CD4-positive, alpha-beta T cell treated with Interleukin-4 for 4 hours (primary cell): ENCODE measurements around the gene VPS37C.

Experiments used
- DNase-seq: peaks from one replicate; pipeline ENCODE4 v3.0.0-alpha.2; 2020

The VPS37C gene

GRCh38 chr11:61092280-61092766, 68.9 kb downstream of the VPS37C start:
- no peak for DNase-seq

DNA sequence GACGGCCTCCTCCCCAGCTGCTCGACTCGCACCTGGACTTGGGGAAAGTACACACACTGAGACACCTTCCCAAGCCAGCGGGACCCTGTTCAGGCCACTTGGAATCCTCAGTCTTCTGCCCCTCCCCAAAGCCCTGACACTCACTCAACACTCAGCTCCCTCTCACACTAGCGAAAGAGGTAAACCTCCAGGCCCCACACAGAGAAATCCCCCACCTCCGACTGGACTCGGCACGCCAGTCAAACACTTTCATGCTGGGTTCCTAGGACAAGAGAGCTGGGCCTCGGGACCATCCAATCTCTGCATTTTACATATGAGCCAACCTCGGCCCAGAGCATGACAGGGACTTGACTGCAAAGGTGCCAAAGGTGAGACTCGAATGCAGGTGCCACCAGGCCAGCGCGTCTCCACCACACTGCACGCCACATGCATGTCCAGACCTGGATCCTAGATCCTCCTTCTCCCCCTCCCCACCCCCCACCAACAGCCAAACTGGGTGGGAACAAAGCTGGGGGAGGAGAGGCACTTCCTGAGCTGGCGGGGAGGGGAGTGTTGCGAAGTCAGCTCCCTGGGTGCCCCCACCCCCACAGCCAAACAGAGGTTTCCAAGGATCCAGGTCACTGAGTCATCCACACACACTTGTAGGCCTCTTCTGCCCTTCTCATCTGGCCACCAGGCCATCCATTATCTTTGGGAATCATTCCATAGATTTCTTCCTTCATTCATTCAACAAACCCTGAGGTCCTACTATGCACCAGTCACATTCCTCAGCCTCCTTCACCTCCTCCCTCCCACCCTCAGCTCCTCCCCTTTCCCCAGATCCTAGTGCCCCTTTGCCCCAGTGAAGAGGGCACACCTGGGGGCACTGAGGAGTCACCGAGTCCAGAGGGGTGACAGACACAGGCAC, 69.6 kb downstream of the VPS37C start:
- DNase-seq: no peak

DNA sequence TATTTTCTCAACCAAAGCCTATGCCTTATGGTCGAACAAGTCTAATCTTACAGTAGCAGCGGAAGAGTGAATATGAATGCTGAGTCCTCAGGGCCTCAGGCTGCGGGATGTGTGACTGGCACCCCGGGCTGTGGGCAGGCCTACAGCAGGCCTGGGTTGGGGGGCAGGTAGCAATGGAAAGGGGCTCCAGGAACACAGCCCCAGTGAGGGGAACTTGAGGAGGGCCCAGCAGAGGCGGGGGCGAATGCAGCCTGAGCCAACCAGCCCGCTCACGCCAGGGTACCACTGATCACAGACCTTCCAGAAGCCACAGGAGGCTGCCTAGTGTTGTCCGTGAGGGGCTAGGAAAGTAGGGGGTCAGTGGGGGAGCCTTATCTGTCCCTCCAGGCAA, 70.2 kb downstream of the VPS37C start:
- DNase-seq: no peak

GRCh38 chr11:61090521-61090920, 70.7 kb downstream of the VPS37C start:
- DNase-seq: no peak

DNA sequence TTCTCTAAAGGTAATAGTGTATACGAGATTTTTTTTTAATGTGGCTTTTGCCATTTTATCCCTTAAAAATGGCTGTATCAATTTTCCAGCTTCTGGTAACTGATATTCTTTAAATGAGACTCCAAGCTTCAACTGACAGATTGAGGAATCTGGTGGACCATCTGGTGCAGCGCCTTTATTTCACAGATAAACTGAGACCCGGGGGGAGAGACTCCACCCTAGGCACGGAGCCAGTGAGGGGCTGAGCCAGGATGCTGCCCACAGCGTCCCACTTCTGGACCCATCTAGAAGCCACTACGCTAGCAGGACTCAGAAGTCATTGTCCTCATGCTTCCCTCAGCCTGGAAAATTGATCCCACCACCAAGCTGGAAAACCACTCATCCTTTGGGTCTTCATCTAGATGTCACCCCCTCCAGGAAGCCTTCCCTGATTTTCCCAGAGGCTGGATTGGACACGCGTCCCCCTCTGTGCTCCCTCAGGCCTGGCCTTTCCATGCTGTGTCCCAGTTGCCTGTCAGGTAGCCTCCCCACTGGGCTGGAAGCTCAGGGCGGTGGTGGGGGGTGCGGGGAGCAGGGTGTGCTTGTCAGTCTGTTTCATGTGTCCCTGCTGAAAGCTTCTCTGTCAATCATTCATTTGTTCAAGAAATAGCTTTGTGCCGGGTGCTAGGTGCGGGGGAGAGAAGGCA, 71.3 kb downstream of the VPS37C start:
- no peak for DNase-seq

GRCh38 chr11:61087426-61088119, 73.7 kb downstream of the VPS37C start:
- DNase-seq: no peak

DNA sequence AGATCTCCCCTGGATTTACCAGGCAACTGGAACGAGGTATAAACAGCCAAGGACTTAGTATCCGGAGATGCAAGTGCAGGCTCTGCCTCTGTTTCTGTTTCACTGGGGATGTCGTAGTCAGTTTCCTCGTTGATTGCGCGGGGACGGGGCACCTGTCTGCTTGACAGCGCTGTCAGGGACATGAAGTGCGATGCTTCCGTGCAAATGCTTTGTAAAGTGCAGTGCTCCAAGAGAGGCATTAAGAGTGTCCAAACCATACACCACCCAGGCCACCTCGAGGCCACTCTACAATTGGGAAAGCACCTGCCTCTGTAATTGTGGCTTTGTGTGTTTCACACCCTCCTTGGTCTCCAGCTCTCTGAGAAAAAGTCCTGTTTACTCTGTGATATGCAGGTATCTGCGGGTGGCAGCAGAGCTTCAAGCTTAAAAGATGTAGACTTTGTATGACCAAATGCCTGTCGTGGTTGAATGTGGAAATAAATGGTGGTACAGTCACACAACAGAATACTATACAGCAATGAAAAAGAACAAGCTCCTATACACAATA, 77.6 kb downstream of the VPS37C start:
- DNase-seq: peak; percentile 88

- peak; percentile 59 for DNase-seq
Observed at GRCh38 chr11:61082931-61083531, 78.2 kb downstream of the VPS37C start.

- DNase-seq: no peak
Observed at GRCh38 chr11:61082062-61082870, 79.0 kb downstream of the VPS37C start.

DNA sequence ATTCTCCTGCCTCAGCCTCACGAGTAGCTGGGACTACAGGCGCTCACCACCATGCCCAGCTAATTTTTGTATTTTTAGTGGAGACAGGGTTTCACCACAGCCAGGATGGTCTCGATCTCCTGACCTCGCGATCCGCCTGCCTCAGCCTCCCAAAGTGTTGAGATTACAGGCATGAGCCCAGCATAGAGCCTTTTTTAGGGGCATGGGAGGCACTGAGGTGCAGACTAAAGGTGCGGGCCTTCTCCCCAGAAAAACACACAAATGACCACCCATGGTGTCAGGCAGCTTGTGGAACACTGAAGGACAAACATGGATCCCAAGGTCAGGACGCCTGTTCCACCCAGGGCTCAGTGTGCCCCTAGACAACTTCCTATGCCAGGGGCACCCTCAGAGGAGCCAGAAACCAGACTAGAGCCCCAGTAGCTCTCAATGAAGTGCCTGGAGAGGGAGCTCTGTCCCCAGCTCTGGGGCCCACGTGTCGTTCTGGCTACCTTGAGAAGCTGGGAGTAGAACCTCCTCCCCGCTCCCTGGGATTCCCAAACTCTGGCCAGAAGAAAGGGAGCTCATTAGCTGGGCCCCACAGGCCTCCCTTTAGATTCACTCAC, 80.1 kb downstream of the VPS37C start:
- DNase-seq: no peak

DNA sequence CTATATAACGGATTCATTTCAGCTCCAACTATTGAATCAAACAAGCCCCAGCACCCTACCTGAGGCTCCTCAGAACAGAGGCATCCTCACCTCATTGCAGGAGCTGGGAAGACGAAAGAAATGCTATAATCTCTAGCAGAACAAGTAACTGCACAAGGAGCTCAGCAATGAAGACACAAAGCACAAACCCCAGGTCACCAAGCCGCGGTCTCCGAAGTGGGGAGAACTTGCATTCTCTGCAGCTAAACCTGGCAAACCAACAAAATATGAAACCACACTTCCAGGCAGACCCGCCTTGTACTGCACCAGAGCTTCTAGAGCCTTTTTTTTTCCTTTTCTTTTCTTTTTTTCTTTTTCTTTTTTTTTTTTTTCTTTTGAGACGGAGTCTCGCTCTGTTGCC, 80.7 kb downstream of the VPS37C start:
- no peak for DNase-seq
